PC-3 (cell line): ENCODE measurements around the gene KSR1. TPM values are rescaled to one million over a fixed set of nuclear protein-coding genes. Genes with fewer than 3 reads are reported as not detected.

Experiments
- ATAC-seq: fragments of 200-7000 bp; cut with Tn5 transposase; 2 replicates; pipeline ENCODE4 v1.9.1; 2020; ENCODE audit warnings: mild to moderate bottlenecking, moderate library complexity
- BruUV-seq: library from RNA; stranded (reverse); fragments of 400-500 nt; replicated peaks from 2 replicates; lab custom pipeline; 2021; lab: Mats Ljungman, UMichigan
- CTCF ChIA-PET: fragments of 300-600 bp; sonication (Branson Sonifier 250); formaldehyde crosslinking; loops from one replicate; lab custom pipeline; 2022; ENCODE audit warnings: antibody characterized with exemption; lab: Charles Lee
- POLR2A ChIA-PET: fragments of 300-600 bp; sonication (Branson Sonifier 250); formaldehyde crosslinking; loops from one replicate; lab custom pipeline; 2022; ENCODE audit warnings: antibody characterized with exemption; ENCODE audit not compliant: unreplicated experiment; lab: Charles Lee
- DNase-seq: peaks from one replicate; pipeline ENCODE4 v3.0.0-alpha.2; 2015
- H2AFZ ChIP-seq: fragments of 300-600 bp; sonication (generic); 2 replicates; pipeline ENCODE4 v1.6.0; 2016; ENCODE audit warnings: antibody characterized with exemption, low read length
- H3F3A ChIP-seq: fragments of 300-600 bp; sonication (generic); one replicate; pipeline ENCODE4 v1.6.0; 2017; ENCODE audit warnings: antibody characterized with exemption, low read length, control low read depth, mild to moderate bottlenecking; ENCODE audit not compliant: unreplicated experiment
- H3K27ac ChIP-seq: fragments of 300-600 bp; sonication (generic); 2 replicates; pipeline ENCODE4 v1.5.1; 2016; ENCODE audit warnings: mild to moderate bottlenecking, low read length
- H3K27me3 ChIP-seq: fragments of 300-600 bp; sonication (generic); 2 replicates; pipeline ENCODE4 v1.6.1; 2016; ENCODE audit warnings: low read length, mixed read lengths
- H3K36me3 ChIP-seq: fragments of 300-600 bp; sonication (generic); 2 replicates; pipeline ENCODE4 v1.6.1; 2016; ENCODE audit warnings: low read depth, mixed run types, low read length, mixed read lengths
- H3K4me1 ChIP-seq: fragments of 300-600 bp; sonication (generic); 2 replicates; pipeline ENCODE4 v1.5.1; 2016; ENCODE audit warnings: low read length; ENCODE audit not compliant: insufficient read depth
- H3K4me2 ChIP-seq: fragments of 300-600 bp; sonication (generic); 2 replicates; pipeline ENCODE4 v1.6.0; 2016; ENCODE audit warnings: low read length
- H3K4me3 ChIP-seq: fragments of 300-600 bp; sonication (generic); 2 replicates; pipeline ENCODE4 v1.5.1; 2016; ENCODE audit warnings: mild to moderate bottlenecking, low read length, mixed read lengths
- H3K79me2 ChIP-seq: fragments of 300-600 bp; sonication (generic); 2 replicates; pipeline ENCODE4 v1.6.1; 2017; ENCODE audit warnings: low read length, mixed read lengths
- H3K9ac ChIP-seq: fragments of 300-600 bp; sonication (generic); 2 replicates; pipeline ENCODE4 v1.6.0; 2016; ENCODE audit warnings: mild to moderate bottlenecking, low read length
- H3K9me2 ChIP-seq: fragments of 300-600 bp; sonication (generic); replicated peaks from 2 replicates; pipeline ENCODE4 v1.6.1; 2016; ENCODE audit warnings: mixed run types, low read length, mixed read lengths
- H3K9me3 ChIP-seq: fragments of 300-600 bp; sonication (generic); 2 replicates; pipeline ENCODE4 v1.6.1; 2016; ENCODE audit warnings: low read length, mixed read lengths
- H4K20me1 ChIP-seq: fragments of 300-600 bp; sonication (generic); 2 replicates; pipeline ENCODE4 v1.6.1; 2016; ENCODE audit warnings: low read length, mixed read lengths
- CTCF ChIP-seq: fragments of 300-600 bp; sonication (generic); conservative IDR thresholded peaks from 2 replicates; pipeline ENCODE4 v1.5.1; 2017; ENCODE audit warnings: antibody characterized with exemption, low read depth, mild to moderate bottlenecking, low read length
- EZH2 ChIP-seq: fragments of 300-600 bp; sonication (generic); IDR thresholded peaks from one replicate; pipeline ENCODE4 v1.6.1; 2017; ENCODE audit warnings: antibody characterized with exemption, mild to moderate bottlenecking, low read length; ENCODE audit not compliant: unreplicated experiment
- EZH2phosphoT487 ChIP-seq: fragments of 300-600 bp; sonication (generic); IDR thresholded peaks from 2 replicates; pipeline ENCODE4 v1.6.1; 2018; ENCODE audit warnings: mild to moderate bottlenecking, antibody characterized with exemption, low read length, borderline replicate concordance
- intact Hi-C: fragments of 100-400 bp; cut with micrococcal nuclease; formaldehyde crosslinking; loops from 2 replicates; pipeline ENCODE4 v1.9.0; 2023
- total RNA-seq: library from RNA; depleted of rRNA; stranded (reverse); fragments of >200 nt; gene quantifications from 2 replicates; pipeline ENCODE4 v1.2.3, GENCODE V29; 2014

KSR1 gene
- total RNA-seq, 1 experiment from 2014 or later: 1.0 TPM

GRCh38 chr17:27597783-27598320 lies 141.6 kb downstream of the KSR1 start:
- intact Hi-C loops: no loop called here
- H3K4me1 ChIP-seq: peaks cover 13% of the 10 kb centered on the region
- H3K9me2 ChIP-seq: no peaks in the 10 kb centered on the region
- no peak overlapping the region for H3K27ac ChIP-seq
- no peak for ATAC-seq
- no peak overlapping the region for H3K4me2 ChIP-seq
- no peak overlapping the region for H2AFZ ChIP-seq
- POLR2A ChIA-PET: no interaction called here
- 0 out of 2 replicates have a peak, but pooled peaks cover 4% of the 10 kb centered on the region for H4K20me1 ChIP-seq
- H3K27me3 ChIP-seq: no peaks in the 10 kb centered on the region
- H3K9ac ChIP-seq: no peak overlapping the region
- CTCF ChIA-PET: no interaction called here
- H3K4me3 ChIP-seq: no peak overlapping the region
- no peaks in the 10 kb centered on the region for H3K79me2 ChIP-seq
- peaks cover 4% of the 10 kb centered on the region for H3F3A ChIP-seq
- no peaks in the 10 kb centered on the region for H3K36me3 ChIP-seq
- H3K9me3 ChIP-seq: no peaks in the 10 kb centered on the region
- no peak for DNase-seq
- no TSS peak for BruUV-seq
- TF ChIP-seq CTCF (no peak), EZH2 (no peak), EZH2phosphoT487 (no peak)

GRCh38 chr17:27598337-27599050 lies 142.2 kb downstream of the KSR1 start:
- ChIA-PET POLR2A (no interaction called here), CTCF (no interaction called here)
- Histone ChIP-seq H3K9ac (no peak overlapping the region), H3K4me1 (peaks cover 16% of the 10 kb centered on the region), H2AFZ (no peak overlapping the region), H3K36me3 (no peaks in the 10 kb centered on the region), H3K27me3 (no peaks in the 10 kb centered on the region), H3K4me2 (no peak overlapping the region), H3K4me3 (no peak overlapping the region), H4K20me1 (0 out of 2 replicates have a peak, but pooled peaks cover 4% of the 10 kb centered on the region), H3K9me3 (no peaks in the 10 kb centered on the region), H3K27ac (no peak overlapping the region), H3K9me2 (no peaks in the 10 kb centered on the region), H3F3A (peaks cover 4% of the 10 kb centered on the region), H3K79me2 (no peaks in the 10 kb centered on the region)
- ATAC-seq (no peak), DNase-seq (no peak)
- TF ChIP-seq EZH2 (no peak), EZH2phosphoT487 (no peak), CTCF (no peak)
- no TSS peak for BruUV-seq
- intact Hi-C loops: no loop called here

- ATAC-seq (no peak), DNase-seq (no peak)
- no TSS peak for BruUV-seq
- H3K9me2 ChIP-seq: no peaks in the 10 kb centered on the region
- no peak for TF ChIP-seq EZH2
- TF ChIP-seq CTCF: no peak
- no peak for TF ChIP-seq EZH2phosphoT487
- peaks cover 29% of the 10 kb centered on the region for H3K4me1 ChIP-seq
- H3K4me2 ChIP-seq: peak overlapping the region; percentile 62; the same call in 1 of the 2 replicates
- no peak overlapping the region for H3K4me3 ChIP-seq
- no peaks in the 10 kb centered on the region for H3K36me3 ChIP-seq
- peaks cover 4% of the 10 kb centered on the region for H3F3A ChIP-seq
- CTCF ChIA-PET: interaction anchor here (0.7 to 1.4 kb wide), 5 partner anchors 11 to 364 kb away, joined by 3 to 11 read pairs (median 6); no protein-coding TSS in a partner anchor
- H2AFZ ChIP-seq: no peak overlapping the region
- POLR2A ChIA-PET: interaction anchor here (0.7 kb wide), 1 partner anchor 139 kb away, joined by 3 read pairs; no protein-coding TSS in a partner anchor
- no peaks in the 10 kb centered on the region for H3K9me3 ChIP-seq
- no peak overlapping the region for H3K9ac ChIP-seq
- 0 out of 2 replicates have a peak, but pooled peaks cover 4% of the 10 kb centered on the region for H4K20me1 ChIP-seq
- H3K27me3 ChIP-seq: no peaks in the 10 kb centered on the region
- intact Hi-C loops: loop anchor here (2.0 kb wide), 1 partner anchor 364 kb away; no protein-coding TSS in a partner anchor
- H3K79me2 ChIP-seq: no peaks in the 10 kb centered on the region
- H3K27ac ChIP-seq: peak overlapping the region; percentile 68
These were observed 144.2 kb downstream of the KSR1 start for GRCh38 chr17:27600471-27600870.
